Activated T-cell treated with anti-CD3 and anti-CD28 coated beads, Interleukin-2, amount 50 U/mL, for 24 hours (primary cell): ENCODE measurements around the gene WDR88.
"Not testable (repeated sequence)": the region's sequence is repeated elsewhere in the genome, so short reads cannot be mapped to it uniquely, and the experiment has no call there.

Experiments
- DNase-seq: peaks from one replicate; pipeline ENCODE4 v3.0.0-alpha.2; 2020
- H3K27ac Mint-ChIP-seq: 2 replicates; pipeline ENCODE4 v1.8.0; 2020; ENCODE audit warnings: mild to moderate bottlenecking, mixed read lengths
- H3K27me3 Mint-ChIP-seq: 2 replicates; pipeline ENCODE4 v1.8.0; 2020; ENCODE audit warnings: mixed read lengths
- H3K36me3 Mint-ChIP-seq: 2 replicates; pipeline ENCODE4 v1.8.0; 2020; ENCODE audit warnings: low read depth, mixed read lengths
- H3K4me1 Mint-ChIP-seq: 2 replicates; pipeline ENCODE4 v1.8.0; 2020; ENCODE audit warnings: low read depth, mixed read lengths
- H3K4me3 Mint-ChIP-seq: 2 replicates; pipeline ENCODE4 v1.8.0; 2020; ENCODE audit warnings: mild to moderate bottlenecking, moderate library complexity, mixed read lengths
- H3K9me3 Mint-ChIP-seq: 2 replicates; pipeline ENCODE4 v1.8.0; 2020; ENCODE audit warnings: mixed read lengths

The WDR88 gene

DNA sequence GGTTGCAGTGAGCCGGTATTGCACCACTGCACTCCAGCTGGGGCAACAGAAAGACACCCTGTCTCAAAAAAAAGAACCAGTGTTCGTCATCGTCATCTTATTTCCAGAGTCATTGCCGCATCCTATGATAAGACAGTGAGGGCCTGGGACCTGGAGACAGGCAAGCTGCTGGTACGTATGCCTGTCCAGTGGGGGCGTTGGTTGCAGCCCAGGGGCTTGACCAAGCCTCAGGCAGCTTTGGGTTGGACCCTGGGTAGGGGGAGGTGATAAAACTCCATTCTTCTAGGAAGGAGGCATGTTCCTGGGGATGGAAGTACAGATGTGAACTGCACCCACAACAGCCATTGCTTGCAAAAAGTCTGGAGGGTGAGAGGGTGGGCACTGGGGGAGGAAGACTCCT is 15.6 kb downstream of the WDR88 start:
- DNase-seq, result no peak
- Mint-ChIP-seq H3K27ac (no peak overlapping the region), H3K36me3 (no peaks in the 10 kb centered on the region), H3K27me3 (no peaks in the 10 kb centered on the region), H3K4me1 (peaks cover 4% of the 10 kb centered on the region), H3K9me3 (no peaks in the 10 kb centered on the region), H3K4me3 (no peak overlapping the region)

DNA sequence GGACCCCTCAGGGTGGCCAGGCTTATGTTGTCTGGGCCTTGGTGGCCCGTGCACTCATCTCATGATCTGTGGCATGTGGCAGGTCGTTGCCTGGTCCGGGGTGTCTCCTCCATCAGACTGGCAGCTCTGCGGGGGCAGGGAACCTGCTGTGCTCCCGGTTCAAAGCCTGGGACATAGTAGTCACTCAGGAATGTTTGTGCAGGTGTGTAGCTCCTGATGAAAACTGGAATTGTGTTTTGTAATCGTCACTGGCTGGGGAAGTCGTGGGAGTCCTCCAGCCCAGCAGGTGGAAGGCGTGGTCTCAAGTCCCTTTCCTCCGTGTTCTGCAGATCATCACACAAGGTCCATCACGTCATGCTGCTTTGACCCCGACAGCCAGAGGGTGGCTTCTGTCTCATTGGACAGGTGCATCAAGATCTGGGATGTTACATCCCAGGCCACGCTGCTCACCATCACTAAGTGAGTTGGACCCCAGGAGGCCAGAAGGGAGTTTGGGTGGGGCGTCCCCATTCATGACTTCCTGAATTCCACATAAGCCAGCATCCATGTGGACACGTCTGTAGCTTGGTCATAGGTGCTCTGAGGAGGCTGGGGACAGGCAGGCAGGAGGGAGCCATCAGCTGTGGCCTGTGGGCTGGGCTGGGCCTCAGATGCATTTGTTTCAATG is 19.1 kb downstream of the WDR88 start:
- no peak for DNase-seq
- H3K4me1 Mint-ChIP-seq, result no peaks in the 10 kb centered on the region
- no peak overlapping the region for H3K4me3 Mint-ChIP-seq
- H3K36me3 Mint-ChIP-seq, result no peaks in the 10 kb centered on the region
- no peaks in the 10 kb centered on the region for H3K27me3 Mint-ChIP-seq
- no peaks in the 10 kb centered on the region for H3K9me3 Mint-ChIP-seq
- no peak overlapping the region for H3K27ac Mint-ChIP-seq

DNA sequence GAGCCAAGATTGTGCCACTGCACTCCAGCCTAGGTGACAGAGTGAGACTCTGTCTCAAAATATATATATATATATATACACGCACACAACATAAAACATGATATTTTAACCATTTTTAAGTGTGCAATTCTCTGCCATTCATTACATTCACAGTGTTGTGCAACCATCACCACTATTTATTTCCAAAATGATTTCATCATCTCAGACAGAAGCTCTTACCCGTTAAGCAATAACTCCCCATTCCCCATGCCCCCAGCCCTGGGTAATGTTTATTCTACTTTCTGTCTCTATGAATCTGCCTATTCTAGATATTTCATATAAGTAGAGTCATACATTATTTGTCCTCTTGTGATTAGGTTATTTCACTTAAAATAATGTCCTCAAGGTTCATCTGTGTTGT is 20.3 kb downstream of the WDR88 start:
- Mint-ChIP-seq H3K4me3 (no peak overlapping the region), H3K27ac (no peak overlapping the region), H3K27me3 (no peaks in the 10 kb centered on the region), H3K4me1 (no peaks in the 10 kb centered on the region), H3K36me3 (no peaks in the 10 kb centered on the region), H3K9me3 (no peaks in the 10 kb centered on the region)
- DNase-seq, result no peak

DNA sequence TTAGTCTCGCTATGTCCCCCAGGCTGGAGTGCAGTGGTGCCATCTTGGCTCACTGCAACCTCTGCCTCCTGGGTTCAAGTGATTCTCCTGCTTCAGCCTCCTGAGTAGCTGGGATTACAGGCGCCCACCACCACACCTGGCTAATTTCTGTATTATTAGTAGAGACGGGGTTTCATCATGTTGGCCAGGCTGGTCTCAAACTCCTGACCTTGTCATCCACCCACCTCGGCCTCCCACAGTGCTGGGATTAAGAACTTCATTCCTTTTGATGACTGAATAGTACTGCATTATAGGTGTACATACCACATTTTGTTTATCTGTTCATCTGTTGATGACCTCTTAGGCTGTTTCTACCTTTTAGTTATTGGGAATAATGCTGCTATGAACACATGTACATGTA is 20.7 kb downstream of the WDR88 start:
- H3K36me3 Mint-ChIP-seq, H3K27me3 Mint-ChIP-seq, H3K9me3 Mint-ChIP-seq, H3K27ac Mint-ChIP-seq, DNase-seq, H3K4me3 Mint-ChIP-seq, H3K4me1 Mint-ChIP-seq: not testable (repeated sequence)

DNA sequence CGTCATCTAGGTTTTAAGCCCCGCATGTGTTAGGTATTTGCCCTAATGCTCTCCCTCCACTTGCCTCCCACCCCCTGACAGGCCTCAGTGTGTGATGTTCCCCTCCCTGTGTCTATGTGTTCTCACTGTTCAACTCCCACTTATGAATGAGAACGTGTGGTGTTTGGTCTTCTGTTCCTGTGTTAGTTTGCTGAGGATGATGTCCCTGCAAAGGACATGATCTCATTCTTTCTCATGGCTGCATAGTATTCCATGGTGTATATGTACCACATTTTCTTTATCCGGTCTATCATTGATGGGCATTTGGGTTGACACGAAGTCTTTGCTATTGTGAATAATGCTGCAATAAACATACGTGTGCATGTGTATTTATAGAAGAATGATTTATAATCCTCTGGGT is 22.4 kb downstream of the WDR88 start:
- H3K9me3 Mint-ChIP-seq, H3K27me3 Mint-ChIP-seq, H3K36me3 Mint-ChIP-seq, H3K27ac Mint-ChIP-seq, DNase-seq, H3K4me3 Mint-ChIP-seq: not testable (repeated sequence)
- peaks cover 11% of the 10 kb centered on the region for H3K4me1 Mint-ChIP-seq

DNA sequence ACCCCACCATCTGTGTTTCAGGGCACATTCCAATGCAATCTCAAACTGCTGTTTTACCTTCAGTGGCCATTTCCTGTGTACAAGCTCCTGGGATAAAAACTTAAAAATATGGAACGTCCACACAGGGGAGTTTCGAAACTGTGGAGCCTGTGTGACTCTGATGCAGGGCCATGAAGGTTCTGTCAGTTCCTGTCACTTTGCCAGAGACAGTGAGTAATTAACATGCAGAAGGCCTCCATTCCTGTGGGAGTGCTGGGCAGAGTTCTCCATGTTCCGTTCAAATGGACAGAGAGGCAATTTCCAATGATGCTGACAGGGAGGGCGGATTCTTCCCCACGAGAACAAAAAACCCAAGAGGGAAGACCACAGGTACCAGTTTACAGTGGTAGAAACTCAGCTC is 24.4 kb downstream of the WDR88 start:
- peaks cover 4% of the 10 kb centered on the region for H3K9me3 Mint-ChIP-seq

DNA sequence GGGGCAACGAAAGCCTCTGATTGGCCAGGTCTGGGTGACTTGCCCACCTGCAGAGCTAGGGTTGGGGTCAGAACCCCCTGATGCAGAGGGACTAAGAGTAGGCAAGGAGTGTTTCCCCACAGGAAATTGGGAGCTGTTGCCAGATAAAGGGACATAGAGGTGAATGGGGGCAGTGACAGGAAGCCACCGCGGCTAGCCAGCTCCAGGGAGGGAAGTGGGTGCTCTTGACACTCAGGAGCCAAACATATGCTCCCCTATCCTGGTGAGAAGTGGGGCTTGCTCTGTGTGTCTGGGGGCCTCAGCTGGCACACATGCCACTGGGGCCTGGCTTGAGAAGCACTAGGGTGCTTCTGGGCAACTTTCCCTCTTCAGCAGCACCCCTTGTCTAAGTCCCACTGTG is 26.0 kb downstream of the WDR88 start:
- DNase-seq, result no peak
- Mint-ChIP-seq H3K27ac (no peak overlapping the region), H3K9me3 (peaks cover 4% of the 10 kb centered on the region), H3K36me3 (no peaks in the 10 kb centered on the region), H3K27me3 (no peaks in the 10 kb centered on the region), H3K4me1 (peaks cover 35% of the 10 kb centered on the region), H3K4me3 (no peak overlapping the region)

More for the DNA sequence above, 24.4 kb downstream of the WDR88 start:
- DNase-seq, result no peak
- Mint-ChIP-seq H3K27ac (no peak overlapping the region), H3K27me3 (no peaks in the 10 kb centered on the region), H3K36me3 (no peaks in the 10 kb centered on the region), H3K4me3 (no peak overlapping the region), H3K4me1 (peaks cover 30% of the 10 kb centered on the region)

DNA sequence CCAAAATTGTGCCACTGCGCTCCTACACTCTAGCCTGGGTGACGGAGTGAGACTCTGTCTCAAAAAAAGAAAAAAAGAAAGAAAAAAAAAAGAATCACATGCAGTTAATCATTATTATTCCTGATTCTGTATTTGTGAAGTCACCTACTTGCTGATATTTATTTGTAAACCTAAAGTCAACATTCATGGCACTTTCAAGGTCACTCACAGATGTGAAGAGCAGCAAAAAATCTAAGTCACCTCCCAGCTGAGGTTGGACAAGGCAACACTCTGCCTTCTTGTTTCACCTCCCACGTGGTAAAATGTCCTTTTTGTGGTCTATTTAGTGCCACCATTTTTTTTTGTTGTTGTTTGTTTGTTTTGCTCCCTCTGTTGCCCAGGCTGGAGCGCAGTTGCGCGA is 26.5 kb downstream of the WDR88 start:
- Mint-ChIP-seq H3K36me3 (no peaks in the 10 kb centered on the region), H3K4me3 (no peak overlapping the region), H3K4me1 (peaks cover 35% of the 10 kb centered on the region), H3K27ac (no peak overlapping the region), H3K27me3 (no peaks in the 10 kb centered on the region), H3K9me3 (peaks cover 4% of the 10 kb centered on the region)
- DNase-seq, result no peak

DNA sequence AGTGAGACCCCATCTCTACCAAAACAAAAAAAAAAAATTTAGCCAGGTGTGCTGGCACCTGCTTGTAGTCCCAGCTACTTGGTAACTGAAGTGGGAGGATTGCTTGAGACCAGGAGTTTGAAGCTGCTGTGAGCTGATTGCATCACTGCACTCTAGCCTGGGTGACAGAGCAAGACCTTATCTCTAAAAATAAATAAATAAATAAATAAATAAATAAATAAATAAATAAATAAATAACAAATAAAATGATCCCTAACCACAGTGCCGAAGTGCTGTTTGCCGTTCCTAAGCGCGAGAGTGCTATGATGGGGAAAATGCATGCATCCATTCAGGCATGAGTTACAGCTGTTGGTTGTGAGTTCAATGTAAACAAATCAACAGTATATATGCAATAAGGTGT is 27.2 kb downstream of the WDR88 start:
- DNase-seq, result no peak
- H3K4me1 Mint-ChIP-seq, result peaks cover 35% of the 10 kb centered on the region
- H3K9me3 Mint-ChIP-seq, result peaks cover 4% of the 10 kb centered on the region
- no peak overlapping the region for H3K4me3 Mint-ChIP-seq
- no peaks in the 10 kb centered on the region for H3K27me3 Mint-ChIP-seq
- H3K36me3 Mint-ChIP-seq, result no peaks in the 10 kb centered on the region
- no peak overlapping the region for H3K27ac Mint-ChIP-seq

DNA sequence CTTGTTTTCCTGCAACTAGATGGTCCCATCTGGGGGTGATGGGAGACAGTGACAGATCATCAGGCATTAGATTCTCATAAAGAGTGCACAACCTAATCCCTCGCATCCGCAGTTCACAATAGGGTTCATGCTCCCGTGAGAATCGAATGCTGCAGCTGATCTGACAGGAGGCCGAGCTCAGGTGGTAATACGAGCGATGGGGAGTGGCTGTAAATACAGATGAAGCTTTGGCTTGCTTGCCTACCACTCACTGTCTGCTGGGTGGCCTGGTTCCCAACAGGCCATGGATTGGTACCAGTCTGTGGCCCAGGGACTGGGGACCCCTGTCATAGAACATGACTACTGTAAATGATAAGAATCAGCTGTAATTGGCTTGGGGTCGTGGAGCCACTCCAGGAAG is 28.0 kb downstream of the WDR88 start:
- H3K4me3 Mint-ChIP-seq, result no peak overlapping the region
- peak overlapping the region; percentile 89 for H3K27ac Mint-ChIP-seq
- H3K4me1 Mint-ChIP-seq, result peaks cover 35% of the 10 kb centered on the region
- H3K27me3 Mint-ChIP-seq, result no peaks in the 10 kb centered on the region
- no peak for DNase-seq
- no peaks in the 10 kb centered on the region for H3K36me3 Mint-ChIP-seq
- peaks cover 4% of the 10 kb centered on the region for H3K9me3 Mint-ChIP-seq

DNA sequence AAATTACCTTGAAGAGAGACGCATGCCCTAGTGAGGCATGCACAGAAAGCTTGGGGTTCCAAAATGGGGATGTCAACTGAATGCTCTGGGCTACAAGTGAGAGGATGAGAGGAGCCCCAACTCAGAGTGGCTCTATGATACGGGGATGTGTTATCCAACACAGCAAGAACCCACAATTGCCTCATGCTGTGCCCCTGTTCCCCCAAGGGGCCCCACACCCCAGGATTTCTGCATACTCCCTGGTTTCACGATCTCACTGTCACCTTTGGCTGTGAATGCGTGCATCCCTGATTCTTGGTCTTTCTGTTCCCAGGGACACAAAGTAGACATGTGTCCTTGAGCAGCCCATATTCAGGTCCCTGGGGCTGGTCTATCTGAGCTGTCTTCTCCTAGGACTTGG is 29.3 kb downstream of the WDR88 start:
- DNase-seq, result no peak
- H3K36me3 Mint-ChIP-seq, result no peaks in the 10 kb centered on the region
- H3K27ac Mint-ChIP-seq, result peak overlapping the region; percentile 89
- H3K4me1 Mint-ChIP-seq, result peaks cover 35% of the 10 kb centered on the region
- H3K9me3 Mint-ChIP-seq, result peaks cover 4% of the 10 kb centered on the region
- H3K4me3 Mint-ChIP-seq, result no peak overlapping the region
- no peaks in the 10 kb centered on the region for H3K27me3 Mint-ChIP-seq

DNA sequence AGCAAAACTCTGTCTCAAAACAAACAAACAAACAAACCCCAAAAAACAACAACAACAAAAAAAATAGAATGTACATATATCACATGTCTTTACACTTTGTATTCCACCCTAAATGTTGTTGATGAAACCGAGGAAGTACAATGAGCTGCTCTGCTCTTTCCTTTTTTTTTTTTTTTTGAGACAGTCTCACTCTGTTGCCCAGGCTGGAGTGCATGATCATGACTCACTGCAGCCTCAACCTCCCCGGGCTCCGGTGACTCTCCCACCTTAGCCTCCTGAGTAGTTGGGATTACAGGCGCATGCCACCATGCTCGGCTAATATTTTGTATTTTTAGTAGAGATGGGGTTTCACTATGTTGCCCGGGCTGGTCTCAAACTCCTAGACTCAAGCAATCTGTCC is 31.6 kb downstream of the WDR88 start:
- H3K27ac Mint-ChIP-seq, result no peak overlapping the region
- peaks cover 26% of the 10 kb centered on the region for H3K4me1 Mint-ChIP-seq
- peaks cover 2% of the 10 kb centered on the region for H3K36me3 Mint-ChIP-seq
- H3K27me3 Mint-ChIP-seq, result no peaks in the 10 kb centered on the region
- DNase-seq, result no peak
- H3K4me3 Mint-ChIP-seq, result no peak overlapping the region
- H3K9me3 Mint-ChIP-seq, result peaks cover 9% of the 10 kb centered on the region

DNA sequence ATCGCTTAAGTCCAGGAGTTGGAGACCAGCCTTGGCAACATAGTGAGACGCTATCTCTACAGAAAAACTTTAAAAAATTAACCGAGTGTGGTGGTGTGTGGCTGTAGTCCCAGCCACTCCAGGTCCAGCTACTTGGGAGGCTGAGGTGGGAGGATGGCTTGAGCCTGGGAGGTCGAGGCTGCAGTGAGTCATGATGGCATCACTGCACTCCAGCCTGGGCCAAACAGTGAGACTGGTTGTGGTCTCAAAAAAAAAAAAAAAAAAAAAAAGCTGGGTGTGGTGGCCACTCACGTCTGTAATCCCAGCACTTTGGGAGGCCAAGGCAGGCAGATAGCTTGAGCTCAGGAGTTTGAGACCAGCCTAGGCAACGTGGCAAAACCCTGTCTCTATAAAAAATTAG is 34.1 kb downstream of the WDR88 start:
- not testable (repeated sequence) for H3K27me3 Mint-ChIP-seq, H3K27ac Mint-ChIP-seq

DNA sequence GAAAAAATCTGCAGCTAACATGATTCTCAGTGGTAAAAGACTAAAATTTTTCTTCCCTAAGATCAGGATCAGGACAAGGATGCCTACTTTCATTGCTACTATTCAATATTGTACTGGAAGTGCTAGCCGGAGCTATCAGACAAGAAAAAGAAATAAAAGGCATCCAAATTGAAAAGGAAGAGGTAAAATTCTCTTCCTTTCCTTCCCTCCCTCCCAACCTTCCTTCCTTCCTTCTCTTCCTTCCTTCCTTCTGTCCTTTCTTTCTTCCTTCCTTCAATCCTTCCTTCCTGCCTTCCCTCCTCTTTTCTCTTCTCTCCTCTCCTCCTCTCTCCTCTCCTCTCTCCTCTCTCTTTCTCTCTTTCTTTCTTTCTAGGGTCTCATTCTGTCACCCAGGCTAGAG is 35.5 kb downstream of the WDR88 start:
- DNase-seq, result no peak
- H3K27me3 Mint-ChIP-seq, result no peaks in the 10 kb centered on the region
- no peak overlapping the region for H3K4me3 Mint-ChIP-seq
- H3K9me3 Mint-ChIP-seq, result peaks cover 13% of the 10 kb centered on the region
- peaks cover 10% of the 10 kb centered on the region for H3K4me1 Mint-ChIP-seq
- peaks cover 14% of the 10 kb centered on the region for H3K36me3 Mint-ChIP-seq
- no peak overlapping the region for H3K27ac Mint-ChIP-seq

More for the DNA sequence above, 34.1 kb downstream of the WDR88 start:
- peaks cover 13% of the 10 kb centered on the region for H3K9me3 Mint-ChIP-seq
- DNase-seq, H3K36me3 Mint-ChIP-seq, H3K4me3 Mint-ChIP-seq: not testable (repeated sequence)
- H3K4me1 Mint-ChIP-seq, result peaks cover 13% of the 10 kb centered on the region

DNA sequence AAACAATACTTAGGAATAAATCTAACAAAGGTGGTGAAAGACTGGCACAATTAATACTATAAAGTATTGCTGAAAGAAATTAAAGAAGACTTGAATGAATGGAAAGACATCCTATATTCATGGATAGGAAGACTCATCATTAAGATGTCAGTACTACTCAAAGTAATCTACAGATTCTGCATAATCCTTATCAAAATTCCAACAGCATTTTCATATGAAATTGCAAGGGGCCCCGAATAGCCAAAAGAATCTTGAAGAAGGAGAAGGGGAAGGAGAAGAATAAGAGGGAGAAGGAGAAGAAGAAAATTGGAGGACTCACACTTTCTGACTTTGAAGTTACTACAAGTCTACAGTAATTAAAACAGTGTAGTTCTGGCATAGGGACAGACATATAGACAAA is 36.6 kb downstream of the WDR88 start:
- H3K27me3 Mint-ChIP-seq, result no peaks in the 10 kb centered on the region
- DNase-seq, result no peak
- no peak overlapping the region for H3K27ac Mint-ChIP-seq
- H3K4me3 Mint-ChIP-seq, result no peak overlapping the region
- H3K9me3 Mint-ChIP-seq, result peaks cover 13% of the 10 kb centered on the region
- H3K36me3 Mint-ChIP-seq, result peaks cover 17% of the 10 kb centered on the region
- H3K4me1 Mint-ChIP-seq, result peaks cover 19% of the 10 kb centered on the region

DNA sequence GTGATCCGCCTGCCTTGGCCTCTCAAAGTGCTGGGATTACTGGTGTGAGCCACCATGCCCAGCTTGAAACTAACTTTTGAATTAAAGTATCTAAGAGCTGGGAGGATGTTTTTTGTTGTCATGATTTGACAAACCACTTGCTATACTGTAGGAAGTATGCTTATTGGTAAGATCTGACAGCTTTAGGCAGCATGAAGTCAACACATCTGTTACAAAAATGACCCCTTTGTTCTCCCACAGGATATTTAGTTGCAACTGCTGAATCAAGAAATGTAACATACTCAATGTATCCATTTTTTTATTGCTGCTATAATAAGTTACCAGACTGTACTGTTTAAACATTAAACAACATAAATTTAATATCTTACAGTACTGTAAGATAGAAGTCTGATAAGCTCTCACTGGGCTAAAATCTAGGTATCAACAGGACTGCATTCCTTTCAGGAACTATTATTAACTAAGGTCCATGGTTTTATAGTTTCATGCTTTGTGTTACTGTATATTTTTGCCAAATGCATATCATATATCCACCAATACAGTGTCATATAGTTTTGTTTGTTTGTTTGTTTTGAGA is 39.4 kb downstream of the WDR88 start:
- Mint-ChIP-seq H3K36me3 (peaks cover 22% of the 10 kb centered on the region), H3K4me1 (peaks cover 38% of the 10 kb centered on the region), H3K4me3 (no peak overlapping the region), H3K27me3 (no peaks in the 10 kb centered on the region), H3K9me3 (peaks cover 13% of the 10 kb centered on the region), H3K27ac (no peak overlapping the region)
- DNase-seq, result no peak
